SKM-1 treated with dmso at 0.1 percent for 144 hours (cell line): ENCODE results near the gene CAVIN1.
"Not testable (repeated sequence)": the region's sequence is repeated elsewhere in the genome, so short reads cannot be mapped to it uniquely, and the experiment has no call there.

Source experiments
- DNase-seq: peaks from one replicate; lab custom pipeline; 2025; ENCODE audit not compliant: unreplicated experiment; lab: John Stamatoyannopoulos, UW

The CAVIN1 gene

GRCh38 chr17:42436391-42436790 is 13.3 kb upstream of the CAVIN1 start:
- no peak for DNase-seq

- DNase-seq, result no peak
These were observed 8.7 kb upstream of the CAVIN1 start for GRCh38 chr17:42431758-42432161.

- no peak for DNase-seq
These were observed 6.8 kb upstream of the CAVIN1 start for GRCh38 chr17:42429726-42430447.

- peak; percentile 32 for DNase-seq
These were observed 5.3 kb upstream of the CAVIN1 start for GRCh38 chr17:42428141-42428944.

- no peak for DNase-seq
These were observed 2.0 kb upstream of the CAVIN1 start for GRCh38 chr17:42424991-42425610.

GRCh38 chr17:42423766-42424165 is 710 bp upstream of the CAVIN1 start:
- no peak for DNase-seq

GRCh38 chr17:42422412-42422957 is 571 bp downstream of the CAVIN1 start:
- no peak for DNase-seq

GRCh38 chr17:42421507-42422338 is 1.3 kb downstream of the CAVIN1 start:
- no peak for DNase-seq

- no peak for DNase-seq
These were observed 1.9 kb downstream of the CAVIN1 start for GRCh38 chr17:42421136-42421506.

- not testable (repeated sequence) for DNase-seq
These were observed 5.1 kb downstream of the CAVIN1 start for GRCh38 chr17:42417981-42418380.

- peak; percentile 12 for DNase-seq
These were observed 8.2 kb downstream of the CAVIN1 start for GRCh38 chr17:42414704-42415409.

- no peak for DNase-seq
These were observed 9.5 kb downstream of the CAVIN1 start for GRCh38 chr17:42413464-42414040.

GRCh38 chr17:42411905-42412679 is 11.0 kb downstream of the CAVIN1 start:
- DNase-seq, result no peak

GRCh38 chr17:42411361-42411760 is 11.7 kb downstream of the CAVIN1 start:
- DNase-seq, result no peak

- DNase-seq, result no peak
These were observed 12.8 kb downstream of the CAVIN1 start for GRCh38 chr17:42410319-42410685.

- DNase-seq, result no peak
These were observed 13.3 kb downstream of the CAVIN1 start for GRCh38 chr17:42409523-42410318.

- DNase-seq, result no peak
These were observed 15.0 kb downstream of the CAVIN1 start for GRCh38 chr17:42408061-42408460.

GRCh38 chr17:42407289-42407836 is 15.7 kb downstream of the CAVIN1 start:
- peak; percentile 56 for DNase-seq
